ENCODE data around the gene LDLRAP1. TPM values are rescaled to one million over a fixed set of nuclear protein-coding genes. Genes with fewer than 3 reads are reported as not detected.
"Not testable (repeated sequence)": the region's sequence is repeated elsewhere in the genome, so short reads cannot be mapped to it uniquely, and the experiment has no call there.

Gene LDLRAP1, protein sequence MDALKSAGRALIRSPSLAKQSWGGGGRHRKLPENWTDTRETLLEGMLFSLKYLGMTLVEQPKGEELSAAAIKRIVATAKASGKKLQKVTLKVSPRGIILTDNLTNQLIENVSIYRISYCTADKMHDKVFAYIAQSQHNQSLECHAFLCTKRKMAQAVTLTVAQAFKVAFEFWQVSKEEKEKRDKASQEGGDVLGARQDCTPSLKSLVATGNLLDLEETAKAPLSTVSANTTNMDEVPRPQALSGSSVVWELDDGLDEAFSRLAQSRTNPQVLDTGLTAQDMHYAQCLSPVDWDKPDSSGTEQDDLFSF
- polyA plus RNA-seq (ENCODE audit: insufficient read length), result 11.5 TPM

DNA sequence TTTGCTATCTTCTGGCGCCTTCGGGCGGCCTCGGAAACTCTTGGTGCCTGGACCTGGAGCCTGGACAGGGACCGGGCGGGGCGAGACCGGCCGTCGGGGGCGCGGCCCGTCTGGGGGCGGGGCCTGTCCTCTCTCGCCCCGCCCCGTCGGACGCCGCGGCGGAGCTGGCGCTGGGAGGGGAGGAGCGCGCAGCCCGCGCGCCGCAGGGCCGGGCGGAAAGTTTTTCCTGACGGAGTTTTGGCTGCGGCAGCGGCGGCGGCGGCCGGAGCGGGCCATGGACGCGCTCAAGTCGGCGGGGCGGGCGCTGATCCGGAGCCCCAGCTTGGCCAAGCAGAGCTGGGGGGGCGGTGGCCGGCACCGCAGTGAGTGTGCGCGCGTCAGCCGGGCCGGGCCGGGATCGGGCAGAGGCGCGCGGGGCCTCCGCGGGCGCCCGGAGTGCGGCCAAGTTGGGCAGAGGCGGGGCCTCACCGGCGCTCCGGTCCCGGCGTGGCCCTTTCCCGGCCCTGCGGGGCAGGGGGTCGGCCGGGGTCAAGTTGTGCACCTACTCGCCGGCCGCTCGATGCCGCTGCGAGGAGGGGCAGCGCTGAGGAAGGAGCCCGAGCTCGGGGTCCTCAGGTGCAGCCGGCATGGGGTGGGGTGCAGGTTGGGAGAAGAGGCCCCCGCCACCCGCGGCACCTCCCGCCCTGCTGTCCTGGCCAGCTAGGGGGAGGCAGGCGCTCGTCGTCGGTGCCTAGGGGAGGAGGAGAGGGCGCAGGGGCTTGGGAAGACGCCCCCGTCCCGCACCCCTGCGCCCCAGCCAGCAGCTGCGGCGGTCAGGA lies at the start of gene LDLRAP1:
LDLRAP1 (plus strand) TSS at position 182 of the 818 bp plus-strand sequence; CDS start at position 275, 93 bp downstream.
- peak; percentile 50 for DNase-seq (ENCODE audit: low read depth)

DNA sequence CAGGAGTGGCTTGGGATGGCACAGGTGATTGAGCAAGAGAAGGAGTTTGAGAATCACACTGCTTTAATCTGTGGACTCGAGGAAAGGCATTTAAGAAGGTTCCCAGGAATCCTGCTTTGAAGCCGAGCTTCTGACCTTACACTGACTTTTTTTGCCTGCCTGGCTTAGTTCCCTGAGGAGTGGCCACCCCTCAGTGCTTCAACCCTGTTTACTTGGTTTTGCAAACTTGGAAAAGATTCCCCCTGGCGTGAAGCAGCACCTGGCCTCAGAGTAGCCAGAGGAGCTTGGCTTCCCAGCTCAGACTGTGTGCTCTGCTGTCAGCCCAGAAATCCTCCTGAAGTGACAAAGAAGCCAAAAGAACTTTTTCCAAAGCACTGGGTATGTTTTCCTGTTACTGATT lies 48.5 kb upstream of the LDLRAP1 start:
- DNase-seq (ENCODE audit: low read depth), result no peak

DNA sequence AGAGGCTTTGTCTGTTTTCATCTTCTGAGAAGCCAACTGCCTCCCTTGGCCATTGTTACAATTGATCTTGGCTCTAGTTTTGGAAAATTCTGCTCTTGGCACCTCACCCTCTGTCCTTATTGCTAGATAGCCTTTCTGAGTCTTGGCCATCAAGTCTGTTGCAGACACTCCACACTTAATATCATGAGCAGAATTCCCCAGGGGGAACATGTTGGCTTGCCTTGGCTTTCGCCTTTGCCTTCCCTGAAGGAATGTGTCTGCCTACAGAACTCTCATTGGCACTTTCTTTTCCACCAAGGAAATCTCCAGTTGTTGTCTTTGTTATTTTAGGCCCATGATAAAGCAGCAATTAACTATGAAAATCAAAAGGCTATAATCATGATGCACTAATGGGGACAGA lies 42.7 kb upstream of the LDLRAP1 start:
- DNase-seq (ENCODE audit: low read depth), result no peak

DNA sequence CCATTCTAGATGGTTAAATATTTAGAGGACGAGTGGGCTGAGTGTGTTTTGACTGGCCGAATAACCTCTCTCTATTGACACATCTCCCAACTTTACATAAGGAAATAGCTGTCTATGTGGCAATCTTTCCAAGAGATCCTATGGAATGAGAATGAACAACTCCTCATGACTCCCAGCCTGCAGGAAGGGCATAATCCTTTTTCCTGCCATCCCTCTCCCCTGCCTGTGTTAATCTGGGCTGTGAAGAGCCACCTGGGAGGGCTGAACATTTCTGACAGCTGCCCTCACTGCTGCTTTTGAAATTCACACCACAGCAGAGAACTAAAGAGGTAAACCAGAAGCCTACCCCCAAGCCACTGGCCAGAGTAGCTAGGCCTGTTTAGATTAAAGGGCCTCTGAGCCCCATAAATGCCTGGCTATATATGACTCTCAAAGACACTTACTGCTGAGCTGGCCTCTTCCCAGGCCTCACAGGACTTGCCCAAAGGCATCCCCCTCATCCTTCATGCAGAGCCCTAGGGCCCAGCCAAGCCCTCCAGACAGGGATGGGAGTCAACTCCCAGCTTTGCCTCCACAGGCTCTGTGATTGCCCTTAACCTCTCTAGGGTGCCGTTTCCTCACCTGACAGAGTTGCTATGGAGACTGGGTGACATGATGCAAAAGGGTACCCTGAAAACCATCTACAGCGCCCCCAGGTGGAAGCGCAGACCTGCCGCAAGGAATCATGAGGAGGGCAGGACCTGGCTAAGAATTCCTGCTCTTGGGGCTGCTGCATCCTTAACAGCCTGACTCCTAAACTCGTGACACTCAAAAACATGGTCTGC lies 42.0 kb upstream of the LDLRAP1 start:
- no peak for DNase-seq (ENCODE audit: low read depth)

DNA sequence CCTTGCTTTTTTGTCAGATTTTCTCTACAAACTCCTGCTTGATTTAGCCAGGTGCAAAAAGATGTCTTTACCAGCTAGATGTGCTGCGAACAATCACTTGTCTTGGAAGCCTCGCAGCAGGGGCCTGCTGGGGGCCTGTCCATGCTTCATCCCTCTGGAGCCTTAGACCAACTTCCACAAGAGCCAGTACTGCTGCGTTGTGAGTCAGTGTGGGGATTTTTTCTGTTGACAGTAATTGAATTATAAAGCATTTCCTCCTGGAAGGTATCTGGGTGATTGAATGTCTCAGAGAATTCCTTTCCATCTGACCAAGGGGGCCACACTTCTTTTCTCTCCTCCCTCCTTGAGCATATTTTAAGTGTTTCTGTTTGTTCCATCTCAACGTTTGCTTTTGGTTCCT lies 40.4 kb upstream of the LDLRAP1 start:
- no peak for DNase-seq (ENCODE audit: low read depth)

DNA sequence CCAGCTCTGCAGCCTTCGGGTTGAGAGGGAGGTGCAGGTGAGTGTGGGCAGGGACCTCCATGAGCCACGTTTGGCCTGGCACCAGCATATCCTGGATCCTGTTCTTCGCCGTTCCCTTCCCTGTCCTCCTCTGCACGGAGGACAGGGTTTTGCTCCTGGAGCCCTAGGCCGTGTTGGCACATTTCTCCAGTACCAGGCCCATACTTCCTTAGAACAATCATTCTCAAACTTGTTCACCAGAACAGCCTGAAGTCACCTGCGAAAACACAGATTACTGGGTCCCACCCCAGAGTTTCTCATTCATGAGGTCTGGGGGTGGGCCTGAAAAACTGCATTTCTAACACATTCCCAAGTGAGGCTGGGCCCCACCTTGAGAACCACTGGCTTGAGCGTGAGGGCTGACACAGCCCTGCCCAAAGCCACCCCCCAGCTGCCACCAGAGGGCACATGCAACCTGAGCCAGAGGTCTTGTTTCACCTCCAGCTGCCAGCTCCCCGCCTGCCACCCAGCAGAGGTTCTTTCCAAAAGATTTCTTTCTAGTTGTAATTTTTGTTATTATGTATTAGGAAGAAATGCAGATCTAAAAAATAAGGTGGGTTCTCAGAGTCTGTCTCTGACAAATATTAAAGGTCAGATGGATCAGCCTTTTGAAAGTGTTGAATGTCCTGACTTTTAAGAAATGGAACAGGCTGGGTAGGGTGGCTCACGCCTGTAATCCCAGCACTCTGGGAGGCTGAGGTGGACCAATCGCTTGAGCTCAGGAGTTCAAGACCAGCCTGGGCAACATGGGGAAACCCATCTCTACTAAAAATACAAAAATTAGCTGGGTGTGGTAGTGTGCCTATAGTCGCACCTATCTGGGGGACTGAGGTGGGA lies 39.6 kb upstream of the LDLRAP1 start:
- no peak for DNase-seq (ENCODE audit: low read depth)

GRCh38 chr1:25504706-25505595 lies 38.5 kb upstream of the LDLRAP1 start:
- no peak for DNase-seq (ENCODE audit: low read depth)

DNA sequence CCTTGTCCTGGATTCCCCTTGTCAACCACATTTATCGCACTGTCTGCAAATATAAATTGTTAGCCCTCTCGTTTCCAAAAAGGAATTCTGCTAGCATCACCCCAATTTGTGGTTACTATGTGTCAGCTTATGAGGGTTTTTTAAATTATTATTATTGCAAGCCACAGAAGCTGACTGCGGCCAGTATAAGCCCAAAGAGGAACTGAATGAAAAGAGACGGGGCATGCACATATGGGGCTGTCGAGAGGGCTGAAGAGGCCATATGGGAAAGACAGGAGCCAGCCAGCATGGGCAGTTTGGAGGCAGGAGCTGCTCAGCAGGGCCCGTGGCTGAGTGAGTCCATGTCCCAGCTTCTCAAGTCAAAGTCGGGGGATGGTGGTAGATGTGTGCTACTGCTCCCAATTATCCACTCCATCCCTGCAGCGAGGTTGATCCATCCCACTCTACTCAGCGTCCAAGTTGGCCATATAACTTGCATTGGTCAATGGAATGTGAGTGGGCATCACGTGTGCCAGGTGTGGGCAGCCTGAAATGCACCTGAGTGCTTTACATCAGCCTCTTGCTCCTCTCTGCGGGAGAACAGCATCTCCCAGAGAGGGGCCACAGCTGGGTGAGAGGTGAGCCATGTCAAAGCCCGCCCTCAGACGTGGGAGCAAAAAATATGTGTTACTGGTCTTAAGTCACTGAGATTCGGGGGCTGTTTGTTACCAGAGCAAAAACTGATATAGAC lies 37.6 kb upstream of the LDLRAP1 start:
- no peak for DNase-seq (ENCODE audit: low read depth)

DNA sequence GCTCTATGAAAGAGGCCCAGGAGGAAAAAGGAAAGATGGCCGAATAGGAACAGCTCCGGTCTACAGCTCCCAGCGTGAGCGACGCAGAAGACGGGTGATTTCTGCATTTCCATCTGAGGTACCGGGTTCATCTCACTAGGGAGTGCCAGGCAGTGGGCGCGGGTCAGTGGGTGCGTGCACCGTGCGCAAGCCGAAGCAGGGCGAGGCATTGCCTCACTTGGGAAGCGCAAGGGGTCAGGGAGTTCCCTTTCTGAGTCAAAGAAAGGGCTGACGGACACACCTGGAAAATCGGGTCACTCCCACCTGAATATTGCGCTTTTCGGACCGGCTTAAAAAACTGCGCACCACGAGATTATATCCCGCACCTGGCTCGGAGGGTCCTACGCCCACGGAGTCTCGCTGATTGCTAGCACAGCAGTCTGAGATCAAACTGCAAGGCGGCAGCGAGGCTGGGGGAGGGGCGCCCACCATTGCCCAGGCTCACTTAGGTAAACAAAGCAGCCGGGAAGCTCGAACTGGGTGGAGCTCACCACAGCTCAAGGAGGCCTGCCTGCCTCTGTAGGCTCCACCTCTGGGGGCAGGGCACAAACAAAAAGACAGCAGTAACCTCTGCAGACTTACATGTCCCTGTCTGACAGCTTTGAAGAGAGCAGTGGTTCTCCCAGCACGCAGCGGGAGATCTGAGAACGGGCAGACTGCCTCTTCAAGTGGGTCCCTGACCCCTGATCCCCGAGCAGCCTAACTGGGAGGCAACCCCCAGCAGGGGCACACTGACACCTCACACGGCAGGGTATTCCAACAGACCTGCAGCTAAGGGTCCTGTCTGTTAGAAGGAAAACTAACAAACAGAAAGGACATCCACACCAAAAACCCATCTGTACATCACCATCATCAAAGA lies 36.6 kb upstream of the LDLRAP1 start:
- DNase-seq (ENCODE audit: low read depth), result not testable (repeated sequence)

DNA sequence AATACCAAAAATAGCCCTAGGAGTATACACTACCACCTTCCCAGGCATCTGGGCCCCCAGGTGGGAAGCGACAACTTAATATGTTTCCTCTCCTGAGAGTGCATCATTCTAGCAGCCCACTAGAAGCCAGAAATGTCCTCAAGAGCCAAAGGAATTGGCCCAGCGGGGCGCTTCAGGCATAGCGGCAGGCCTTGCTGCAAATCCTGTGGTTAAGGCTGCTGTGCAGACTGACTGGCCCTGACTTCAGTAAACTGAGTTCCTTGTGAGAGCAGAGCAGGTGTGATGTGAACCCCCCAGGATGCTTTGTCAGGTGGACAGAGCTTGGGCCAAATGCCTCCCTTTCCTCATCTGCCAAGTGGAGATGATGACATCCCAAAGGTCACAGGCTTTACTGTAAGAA lies 29.7 kb upstream of the LDLRAP1 start:
- DNase-seq (ENCODE audit: low read depth), result no peak

GRCh38 chr1:25515033-25515432 lies 28.4 kb upstream of the LDLRAP1 start:
- DNase-seq (ENCODE audit: low read depth), result no peak

DNA sequence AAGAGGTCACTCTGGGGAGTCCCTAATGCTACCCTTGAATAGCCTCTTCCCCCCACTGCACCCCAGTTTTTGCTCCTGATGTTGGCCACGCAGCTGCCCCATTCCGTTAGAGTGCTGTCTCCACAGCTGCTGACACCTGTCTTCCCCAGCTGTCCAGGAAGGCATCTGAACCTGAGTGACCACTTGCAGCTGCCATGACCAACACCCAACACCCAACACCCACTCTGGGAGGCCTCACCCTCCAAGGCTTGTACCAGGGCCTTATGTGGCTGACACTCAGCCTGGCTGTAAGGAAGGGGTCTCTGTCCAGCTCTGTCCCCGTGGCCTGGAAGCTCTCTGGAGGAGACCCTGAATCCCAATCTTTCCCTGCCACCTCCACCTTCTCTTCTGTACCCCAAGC lies 26.7 kb upstream of the LDLRAP1 start:
- DNase-seq (ENCODE audit: low read depth), result no peak

DNA sequence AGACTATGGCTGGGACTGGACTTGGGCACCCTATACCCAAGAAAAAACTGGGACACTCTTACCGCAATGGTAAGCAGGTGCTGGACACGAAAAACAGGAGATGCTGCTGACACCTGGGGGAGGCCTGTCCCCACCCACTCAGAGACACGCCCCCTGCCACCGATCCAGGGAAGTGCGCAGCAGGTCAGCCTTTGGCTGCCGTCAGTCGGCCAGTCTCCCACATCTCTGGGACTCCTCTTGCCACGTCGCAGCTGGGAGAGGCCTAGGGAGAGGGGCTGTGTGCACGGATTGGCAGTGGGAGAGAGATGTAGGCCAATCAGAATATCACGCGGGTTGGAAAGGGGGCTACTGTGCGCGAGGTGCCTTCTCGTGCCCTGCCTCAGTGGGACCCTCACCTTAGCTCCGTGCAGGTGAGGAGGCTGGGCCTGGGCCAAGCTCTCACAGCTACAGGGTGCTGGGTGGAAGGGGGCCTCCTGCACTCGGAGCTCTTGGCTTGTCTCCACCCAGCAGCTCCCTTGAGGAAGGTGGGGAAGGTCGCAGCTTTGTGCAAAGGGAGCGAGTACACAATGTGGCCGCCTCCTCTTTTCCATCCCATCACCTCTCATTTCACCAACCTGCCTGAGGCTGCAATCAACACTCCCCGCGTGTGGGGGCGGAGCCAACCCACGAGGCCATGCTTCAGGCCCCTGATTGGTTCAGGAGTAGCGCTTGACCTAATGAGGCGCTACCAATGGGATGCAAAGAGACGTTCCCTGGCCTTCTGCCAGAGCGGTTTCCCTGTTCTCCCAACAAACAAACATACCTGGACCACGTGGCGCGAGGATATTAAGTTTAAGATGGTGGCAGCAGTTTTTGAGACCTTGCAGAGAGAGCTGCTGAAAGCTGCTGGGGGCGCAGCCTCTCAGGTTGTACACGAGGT lies 25.7 kb upstream of the LDLRAP1 start:
- DNase-seq (ENCODE audit: low read depth), result no peak

- DNase-seq (ENCODE audit: low read depth), result no peak
Observed at GRCh38 chr1:25519624-25520023, 23.8 kb upstream of the LDLRAP1 start.

- DNase-seq (ENCODE audit: low read depth), result peak; percentile 31
Observed at GRCh38 chr1:25520446-25521061, 22.9 kb upstream of the LDLRAP1 start.

DNA sequence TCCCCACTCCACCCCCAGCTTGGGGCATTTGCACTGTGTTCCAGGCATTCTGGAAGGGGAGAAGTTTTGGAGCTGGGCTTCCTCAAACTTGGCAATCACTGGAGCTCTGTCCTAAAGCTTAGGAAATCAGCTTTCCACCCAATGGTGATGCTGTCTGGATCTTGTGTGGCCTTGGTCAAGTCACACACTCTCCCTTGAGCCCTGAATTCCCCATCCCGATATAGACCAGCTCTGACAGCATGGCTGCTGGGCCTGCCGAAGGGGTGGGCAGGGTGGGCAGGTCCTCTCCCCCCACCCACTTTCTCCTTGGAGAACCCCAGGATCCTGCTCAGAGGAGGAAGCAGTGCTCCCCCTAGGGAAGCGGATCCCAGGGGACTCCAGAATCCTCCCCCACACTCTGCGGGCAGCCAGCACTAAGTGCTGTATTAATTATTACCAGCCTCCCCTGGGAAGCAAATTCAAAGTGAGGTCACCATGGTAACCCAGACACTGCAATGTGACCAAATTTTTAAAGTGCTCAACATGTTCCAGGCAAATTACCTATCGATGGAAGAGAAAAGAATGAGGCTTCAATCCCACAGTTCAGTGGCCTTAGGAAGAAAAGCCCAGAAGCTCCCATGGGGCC lies 21.3 kb upstream of the LDLRAP1 start:
- DNase-seq (ENCODE audit: low read depth), result no peak
